ENCODE data around the gene STOML1.
A peak's percentile ranks its signal among the peaks of the same experiment; 100 is the strongest.
"Not testable (repeated sequence)": the region's sequence is repeated elsewhere in the genome, so short reads cannot be mapped to it uniquely, and the experiment has no call there.

STOML1 gene

GRCh38 chr15:73987681-73988444 lies 4.2 kb downstream of the STOML1 start:
- no peak for DNase-seq (ENCODE audit: low read depth, low spot score)

- DNase-seq (ENCODE audit: low read depth, low spot score): no peak
Measured at GRCh38 chr15:73987250-73987649, 4.8 kb downstream of the STOML1 start.

- no peak for DNase-seq (ENCODE audit: low read depth, low spot score)
Measured at GRCh38 chr15:73986776-73987056, 5.4 kb downstream of the STOML1 start.

- no peak for DNase-seq (ENCODE audit: low read depth, low spot score)
Measured at GRCh38 chr15:73986055-73986775, 5.9 kb downstream of the STOML1 start.

GRCh38 chr15:73985101-73985873 lies 6.8 kb downstream of the STOML1 start:
- no peak for DNase-seq (ENCODE audit: low read depth, low spot score)

- DNase-seq (ENCODE audit: low read depth, low spot score): no peak
Measured at GRCh38 chr15:73984208-73984979, 7.7 kb downstream of the STOML1 start.

GRCh38 chr15:73983773-73984172 lies 8.3 kb downstream of the STOML1 start:
- DNase-seq (ENCODE audit: low read depth, low spot score): no peak

- DNase-seq (ENCODE audit: low read depth, low spot score): no peak
Measured at GRCh38 chr15:73983211-73983727, 8.8 kb downstream of the STOML1 start.

GRCh38 chr15:73982222-73982962 lies 9.7 kb downstream of the STOML1 start:
- no peak for DNase-seq (ENCODE audit: low read depth, low spot score)

GRCh38 chr15:73981761-73982221 lies 10.3 kb downstream of the STOML1 start:
- no peak for DNase-seq (ENCODE audit: low read depth, low spot score)

GRCh38 chr15:73979636-73980035 lies 12.5 kb downstream of the STOML1 start:
- no peak for DNase-seq (ENCODE audit: low read depth, low spot score)

- DNase-seq (ENCODE audit: low read depth, low spot score): no peak
Measured at GRCh38 chr15:73978896-73979295, 13.2 kb downstream of the STOML1 start.

- DNase-seq (ENCODE audit: low read depth, low spot score): not testable (repeated sequence)
Measured at GRCh38 chr15:73975440-73976125, 16.5 kb downstream of the STOML1 start.

- DNase-seq (ENCODE audit: low read depth, low spot score): not testable (repeated sequence)
Measured at GRCh38 chr15:73973683-73974200, 18.4 kb downstream of the STOML1 start.

- peak; percentile 95 for DNase-seq (ENCODE audit: low read depth, low spot score)
Measured at GRCh38 chr15:73972984-73973682, 19.0 kb downstream of the STOML1 start.

- no peak for DNase-seq (ENCODE audit: low read depth, low spot score)
Measured at GRCh38 chr15:73969151-73969759, 22.8 kb downstream of the STOML1 start.

GRCh38 chr15:73968461-73968860 lies 23.6 kb downstream of the STOML1 start:
- no peak for DNase-seq (ENCODE audit: low read depth, low spot score)

GRCh38 chr15:73965758-73966113 lies 26.4 kb downstream of the STOML1 start:
- DNase-seq (ENCODE audit: low read depth, low spot score): no peak
